Nephron progenitor cell (in vitro differentiated cells): ENCODE data around the gene LRP1B.

ENCODE experiments used
- DNase-seq: peaks from one replicate; pipeline ENCODE4 v3.0.0; 2021
- H3K27ac Mint-ChIP-seq: 2 replicates; pipeline ENCODE4 v1.8.0; 2021; ENCODE audit warnings: mild to moderate bottlenecking, moderate library complexity, mixed read lengths
- H3K27me3 Mint-ChIP-seq: 2 replicates; pipeline ENCODE4 v1.8.0; 2021; ENCODE audit warnings: mild to moderate bottlenecking, low read depth, mixed read lengths; ENCODE audit not compliant: poor library complexity
- H3K36me3 Mint-ChIP-seq: 2 replicates; pipeline ENCODE4 v1.8.0; 2021; ENCODE audit warnings: low read depth, mixed read lengths
- H3K4me1 Mint-ChIP-seq: 2 replicates; pipeline ENCODE4 v1.8.0; 2021; ENCODE audit warnings: mixed read lengths
- H3K4me3 Mint-ChIP-seq: 2 replicates; pipeline ENCODE4 v1.8.0; 2021; ENCODE audit warnings: mild to moderate bottlenecking, moderate library complexity, mixed read lengths
- H3K9me3 Mint-ChIP-seq: 2 replicates; pipeline ENCODE4 v1.8.0; 2021; ENCODE audit warnings: mild to moderate bottlenecking, moderate library complexity, mixed read lengths
- TF ChIP-seq, protein P1 (sequence below): fragments of 200-600 bp; sonication (generic); IDR thresholded peaks from 2 replicates; pipeline ENCODE4 v1.5.0; 2021; ENCODE audit warnings: antibody characterized with exemption

Gene LRP1B

GRCh38 chr2:141569941-141570340 lies 560.9 kb downstream of the LRP1B start:
- Mint-ChIP-seq H3K4me3 (no peak overlapping the region), H3K4me1 (peaks cover 5% of the 10 kb centered on the region), H3K9me3 (peaks cover 31% of the 10 kb centered on the region), H3K36me3 (no peaks in the 10 kb centered on the region), H3K27ac (peak overlapping the region; percentile 29), H3K27me3 (peaks cover under 1% of the 10 kb centered on the region)
- DNase-seq, result no peak
- TF ChIP-seq, protein P1, sequence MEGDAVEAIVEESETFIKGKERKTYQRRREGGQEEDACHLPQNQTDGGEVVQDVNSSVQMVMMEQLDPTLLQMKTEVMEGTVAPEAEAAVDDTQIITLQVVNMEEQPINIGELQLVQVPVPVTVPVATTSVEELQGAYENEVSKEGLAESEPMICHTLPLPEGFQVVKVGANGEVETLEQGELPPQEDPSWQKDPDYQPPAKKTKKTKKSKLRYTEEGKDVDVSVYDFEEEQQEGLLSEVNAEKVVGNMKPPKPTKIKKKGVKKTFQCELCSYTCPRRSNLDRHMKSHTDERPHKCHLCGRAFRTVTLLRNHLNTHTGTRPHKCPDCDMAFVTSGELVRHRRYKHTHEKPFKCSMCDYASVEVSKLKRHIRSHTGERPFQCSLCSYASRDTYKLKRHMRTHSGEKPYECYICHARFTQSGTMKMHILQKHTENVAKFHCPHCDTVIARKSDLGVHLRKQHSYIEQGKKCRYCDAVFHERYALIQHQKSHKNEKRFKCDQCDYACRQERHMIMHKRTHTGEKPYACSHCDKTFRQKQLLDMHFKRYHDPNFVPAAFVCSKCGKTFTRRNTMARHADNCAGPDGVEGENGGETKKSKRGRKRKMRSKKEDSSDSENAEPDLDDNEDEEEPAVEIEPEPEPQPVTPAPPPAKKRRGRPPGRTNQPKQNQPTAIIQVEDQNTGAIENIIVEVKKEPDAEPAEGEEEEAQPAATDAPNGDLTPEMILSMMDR, result no peak

DNA sequence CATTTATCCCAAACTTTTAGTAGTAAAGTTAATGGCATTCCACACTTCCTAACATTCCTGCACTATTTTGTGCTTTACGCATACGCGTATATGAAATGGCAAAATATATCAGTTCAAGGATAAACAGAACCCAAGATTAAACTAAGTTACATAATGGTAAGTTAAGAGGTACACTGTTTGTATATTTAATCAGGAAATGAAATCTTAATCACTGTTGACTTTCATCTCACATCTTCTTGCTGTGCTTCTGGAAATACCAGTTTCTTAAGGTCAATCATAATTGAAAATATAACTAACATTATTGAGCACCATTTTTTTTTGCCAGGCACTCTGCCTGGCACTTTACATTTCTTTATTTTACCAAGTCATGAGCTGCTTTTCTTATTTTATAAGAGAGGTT lies 565.2 kb downstream of the LRP1B start:
- TF ChIP-seq, protein P1, result no peak
- H3K9me3 Mint-ChIP-seq, result no peaks in the 10 kb centered on the region
- no peak for DNase-seq
- H3K4me3 Mint-ChIP-seq, result no peak overlapping the region
- no peaks in the 10 kb centered on the region for H3K27me3 Mint-ChIP-seq
- no peak overlapping the region for H3K27ac Mint-ChIP-seq
- no peaks in the 10 kb centered on the region for H3K36me3 Mint-ChIP-seq
- peaks cover 5% of the 10 kb centered on the region for H3K4me1 Mint-ChIP-seq

GRCh38 chr2:141560723-141561122 lies 570.1 kb downstream of the LRP1B start:
- Mint-ChIP-seq H3K36me3 (no peaks in the 10 kb centered on the region), H3K27me3 (no peaks in the 10 kb centered on the region), H3K27ac (no peak overlapping the region), H3K9me3 (no peaks in the 10 kb centered on the region), H3K4me1 (no peaks in the 10 kb centered on the region), H3K4me3 (no peak overlapping the region)
- no peak for DNase-seq
- TF ChIP-seq, protein P1, result no peak

- Mint-ChIP-seq H3K27ac (no peak overlapping the region), H3K27me3 (no peaks in the 10 kb centered on the region), H3K36me3 (no peaks in the 10 kb centered on the region), H3K9me3 (no peaks in the 10 kb centered on the region), H3K4me1 (no peaks in the 10 kb centered on the region), H3K4me3 (no peak overlapping the region)
- no peak for DNase-seq
- TF ChIP-seq, protein P1, result no peak
These were observed 573.3 kb downstream of the LRP1B start for GRCh38 chr2:141557329-141558095.

DNA sequence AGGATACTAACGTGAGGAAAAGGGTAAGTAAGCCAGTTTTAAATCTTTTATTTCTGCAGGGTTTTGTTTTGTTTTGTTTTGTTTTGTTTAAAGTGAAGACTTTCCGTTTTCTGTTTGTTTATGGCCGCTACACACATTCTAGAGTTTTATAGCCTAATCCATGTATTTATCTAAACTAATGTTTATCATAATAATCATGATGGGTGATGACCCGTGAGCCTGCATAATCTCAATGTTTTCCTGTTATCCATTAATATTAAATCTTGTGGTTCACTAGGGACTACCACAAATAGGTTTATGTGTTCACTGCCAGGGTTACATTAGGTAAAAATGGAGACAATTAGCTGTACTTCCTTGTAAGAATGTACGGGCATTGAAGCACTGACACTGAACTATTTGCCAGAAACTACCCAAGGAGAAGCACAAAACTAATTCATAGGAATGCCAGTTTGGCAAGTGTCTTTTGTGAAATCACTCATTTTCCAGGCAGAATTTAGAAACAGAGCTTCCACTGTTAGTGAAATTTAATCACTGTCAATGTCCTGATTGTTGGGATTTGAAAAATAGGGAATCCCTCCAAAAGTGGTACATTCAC lies 574.8 kb downstream of the LRP1B start:
- Mint-ChIP-seq H3K27me3 (no peaks in the 10 kb centered on the region), H3K36me3 (no peaks in the 10 kb centered on the region), H3K27ac (peak overlapping the region; percentile 14), H3K9me3 (no peaks in the 10 kb centered on the region), H3K4me3 (no peak overlapping the region), H3K4me1 (no peaks in the 10 kb centered on the region)
- TF ChIP-seq, protein P1, result no peak
- no peak for DNase-seq

DNA sequence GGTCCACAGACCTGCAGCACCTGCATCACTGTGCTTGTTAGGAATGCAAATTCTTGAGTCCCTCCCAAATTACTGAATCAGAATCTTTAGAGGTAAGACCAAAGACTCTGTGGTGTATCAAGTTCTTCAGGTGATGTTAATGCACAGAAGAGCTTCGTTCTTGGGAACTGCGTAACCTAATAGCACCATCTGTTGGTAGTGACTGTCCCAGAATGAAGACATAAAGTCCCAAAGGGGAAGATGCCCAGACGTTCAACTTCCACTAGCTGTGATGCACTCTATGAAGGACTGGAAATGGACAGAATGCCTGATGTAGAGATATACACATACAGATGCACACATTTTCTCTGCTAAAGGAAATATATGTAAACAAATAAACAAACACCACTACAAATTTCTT lies 576.0 kb downstream of the LRP1B start:
- Mint-ChIP-seq H3K4me1 (no peaks in the 10 kb centered on the region), H3K9me3 (no peaks in the 10 kb centered on the region), H3K4me3 (no peak overlapping the region), H3K27ac (no peak overlapping the region), H3K36me3 (no peaks in the 10 kb centered on the region), H3K27me3 (no peaks in the 10 kb centered on the region)
- peak; percentile 14 for DNase-seq
- TF ChIP-seq, protein P1, result peak; percentile 40
